Renal cortical epithelial cell (primary cell): ENCODE results near the gene NAT14. TPM values are rescaled to one million over a fixed set of nuclear protein-coding genes. Genes with fewer than 3 reads are reported as not detected.
"Not testable (repeated sequence)": the region's sequence is repeated elsewhere in the genome, so short reads cannot be mapped to it uniquely, and the experiment has no call there.

ENCODE experiments used
- DNase-seq: peaks from one replicate; pipeline ENCODE4 v3.0.0-alpha.2; 2011; ENCODE audit warnings: low read depth
- total RNA-seq: library from RNA; depleted of rRNA; stranded (reverse); fragments of >200 nt; gene quantifications from 2 replicates; pipeline ENCODE4 v1.2.3, GENCODE V29; 2014

Gene NAT14, protein sequence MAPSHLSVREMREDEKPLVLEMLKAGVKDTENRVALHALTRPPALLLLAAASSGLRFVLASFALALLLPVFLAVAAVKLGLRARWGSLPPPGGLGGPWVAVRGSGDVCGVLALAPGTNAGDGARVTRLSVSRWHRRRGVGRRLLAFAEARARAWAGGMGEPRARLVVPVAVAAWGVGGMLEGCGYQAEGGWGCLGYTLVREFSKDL
- 21.2 and 39.4 TPM in 2 replicates for total RNA-seq

DNA sequence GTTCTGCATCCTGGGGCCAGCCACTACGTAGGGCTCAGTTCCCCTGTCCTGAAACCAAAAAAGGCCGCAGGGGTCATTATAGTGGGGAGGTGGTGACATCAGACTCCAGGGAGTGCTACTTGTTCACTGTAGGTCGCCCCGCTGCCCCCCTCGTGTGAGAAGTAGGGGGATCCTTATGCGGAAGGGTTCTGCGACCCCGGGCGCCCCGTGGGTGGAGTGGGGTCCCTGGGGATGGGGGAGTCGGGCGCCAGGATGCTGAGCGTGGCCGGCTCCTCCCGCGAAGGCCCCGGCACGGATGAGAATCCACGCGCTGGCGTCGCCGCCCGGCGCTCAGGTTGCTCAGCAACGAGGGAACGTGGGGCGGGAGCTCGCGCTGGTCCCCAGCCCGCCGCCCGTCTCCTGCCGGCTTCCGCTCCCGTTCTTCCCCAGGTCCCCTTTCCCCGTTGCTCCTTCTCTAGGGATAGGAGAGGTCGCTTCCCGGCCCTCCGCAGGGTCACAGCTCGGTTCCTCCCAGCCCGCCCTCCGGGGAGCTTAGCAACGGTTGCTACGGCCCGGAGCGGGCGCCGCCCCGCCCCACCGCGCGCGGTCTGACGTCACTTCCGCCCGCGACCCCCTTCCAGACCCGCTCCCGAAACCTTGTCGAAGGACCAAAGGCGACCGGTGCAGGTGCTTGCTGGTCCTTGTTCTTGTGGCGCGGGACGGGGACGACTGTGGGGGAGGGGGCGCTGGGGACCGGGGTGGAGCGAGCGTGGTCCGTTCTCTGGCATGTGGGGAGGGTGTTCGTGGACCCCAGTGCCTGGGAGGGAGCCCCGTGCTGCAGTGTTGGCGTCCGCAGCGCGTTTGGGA is at the start of gene NAT14:
NAT14 (plus strand) TSS at position 596 of the 846 bp plus-strand sequence. CDS start 521 bp downstream, outside the sequence.
- DNase-seq, result no peak

DNA sequence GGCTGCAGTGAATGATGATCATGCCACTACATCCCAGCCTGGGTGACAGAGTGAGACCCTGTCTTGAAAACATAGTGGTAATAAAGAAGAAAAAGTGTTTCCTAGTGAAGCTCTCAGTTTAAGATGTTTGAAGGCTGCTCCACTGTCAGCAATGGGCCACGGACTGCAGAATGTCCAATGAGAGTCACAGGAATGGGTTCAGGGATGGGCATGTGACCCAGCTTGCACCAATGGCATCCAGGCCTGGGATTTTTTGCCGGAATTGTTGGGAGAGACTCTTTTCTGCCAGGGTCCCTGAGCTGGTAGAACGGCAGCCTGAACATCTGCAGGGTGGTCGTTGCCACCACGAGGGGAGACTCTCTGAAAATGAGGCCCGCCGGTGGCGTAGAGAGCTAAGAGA is 48.1 kb upstream of the NAT14 start:
- DNase-seq, result no peak

DNA sequence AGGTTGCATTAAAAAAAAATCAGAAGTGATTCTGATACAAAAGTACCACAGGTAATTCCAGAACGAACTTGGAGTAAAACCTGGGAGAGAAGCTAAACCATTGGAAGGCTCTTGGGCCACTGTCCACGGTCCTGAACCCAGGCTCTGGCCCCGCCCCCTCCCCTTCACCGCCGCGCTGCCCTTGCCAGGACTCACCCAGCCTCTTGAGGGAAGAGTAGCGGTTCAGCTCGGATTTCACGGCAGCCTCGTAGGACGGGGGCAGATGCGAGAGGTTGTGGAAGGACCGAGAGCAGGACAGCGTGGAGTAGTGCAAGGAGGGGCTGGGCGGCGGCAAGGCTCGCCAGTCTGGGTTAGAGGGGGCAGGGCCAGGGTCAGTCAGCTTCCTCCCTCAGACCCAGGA is 47.6 kb upstream of the NAT14 start:
- peak; percentile 46 for DNase-seq

DNA sequence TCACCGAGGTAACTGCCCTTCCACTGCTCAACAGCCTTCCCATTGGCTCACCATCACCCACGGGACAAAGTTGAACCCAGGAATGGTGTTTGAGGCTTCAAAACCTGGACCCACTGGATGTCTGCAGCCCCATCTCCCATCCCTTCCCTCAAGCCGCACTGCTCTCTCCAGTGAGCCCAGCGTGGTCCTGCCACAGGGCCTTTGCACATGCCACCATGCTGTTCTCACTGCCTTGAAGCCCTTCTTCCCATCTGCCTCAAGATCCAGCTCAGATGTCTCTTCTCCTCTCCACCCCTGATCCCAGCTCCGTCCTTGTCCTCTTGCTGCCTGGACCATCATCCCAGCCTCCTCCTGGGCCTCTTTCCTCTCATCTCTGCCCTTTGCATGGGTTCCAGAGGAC is 45.9 kb upstream of the NAT14 start:
- no peak for DNase-seq

DNA sequence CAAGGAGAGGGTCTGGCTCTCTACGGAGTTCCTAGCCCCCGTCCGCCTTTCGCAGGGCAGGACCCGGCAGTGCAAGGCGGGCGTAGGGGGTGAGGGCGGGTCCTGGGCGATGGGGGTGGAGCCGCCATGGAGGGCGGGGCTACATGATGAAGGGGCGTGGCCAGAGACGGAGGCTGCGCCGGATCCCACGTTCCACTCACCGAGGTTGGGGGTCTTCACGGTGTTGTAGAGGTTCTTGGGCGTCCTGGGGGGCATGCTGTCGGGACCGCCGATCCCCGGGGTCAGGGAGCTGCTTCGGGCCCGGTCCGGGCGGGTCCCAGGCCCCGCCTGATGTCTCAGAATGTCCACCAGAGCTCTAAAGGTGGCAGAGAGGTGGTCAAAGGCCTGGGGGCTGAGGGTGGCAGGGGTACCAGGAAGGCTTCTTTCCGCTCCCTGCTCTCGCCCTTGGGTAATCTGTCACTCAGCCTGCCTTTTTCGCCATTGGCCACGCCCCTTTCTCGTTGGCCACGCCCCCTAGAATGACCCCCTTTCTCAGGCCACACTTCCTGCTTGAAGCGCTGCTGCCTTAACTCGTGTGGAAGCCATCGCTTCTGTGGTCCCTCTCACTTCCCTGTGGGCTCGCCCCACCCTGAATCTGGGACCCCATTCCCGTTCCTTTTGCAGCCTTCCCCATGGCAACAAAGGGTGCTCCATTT is 44.4 kb upstream of the NAT14 start:
- DNase-seq, result no peak

DNA sequence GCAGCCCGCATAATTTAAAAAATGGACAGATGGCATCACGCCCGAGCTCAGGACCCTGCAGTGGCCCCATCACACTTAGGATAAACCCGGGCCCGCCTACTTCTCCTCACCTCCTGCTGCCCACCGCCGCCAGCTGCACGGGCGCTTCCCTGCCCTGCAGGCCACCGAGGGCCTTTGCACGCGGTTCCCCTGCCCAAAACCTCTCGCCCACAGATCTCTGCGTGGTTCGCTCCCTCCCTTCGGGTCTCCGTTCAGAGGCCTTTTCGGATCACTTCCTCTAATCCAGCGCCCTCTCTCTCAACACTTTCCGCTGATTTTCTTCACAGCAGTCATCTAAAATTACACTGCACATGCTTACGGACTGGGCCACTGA is 43.7 kb upstream of the NAT14 start:
- DNase-seq, result no peak

DNA sequence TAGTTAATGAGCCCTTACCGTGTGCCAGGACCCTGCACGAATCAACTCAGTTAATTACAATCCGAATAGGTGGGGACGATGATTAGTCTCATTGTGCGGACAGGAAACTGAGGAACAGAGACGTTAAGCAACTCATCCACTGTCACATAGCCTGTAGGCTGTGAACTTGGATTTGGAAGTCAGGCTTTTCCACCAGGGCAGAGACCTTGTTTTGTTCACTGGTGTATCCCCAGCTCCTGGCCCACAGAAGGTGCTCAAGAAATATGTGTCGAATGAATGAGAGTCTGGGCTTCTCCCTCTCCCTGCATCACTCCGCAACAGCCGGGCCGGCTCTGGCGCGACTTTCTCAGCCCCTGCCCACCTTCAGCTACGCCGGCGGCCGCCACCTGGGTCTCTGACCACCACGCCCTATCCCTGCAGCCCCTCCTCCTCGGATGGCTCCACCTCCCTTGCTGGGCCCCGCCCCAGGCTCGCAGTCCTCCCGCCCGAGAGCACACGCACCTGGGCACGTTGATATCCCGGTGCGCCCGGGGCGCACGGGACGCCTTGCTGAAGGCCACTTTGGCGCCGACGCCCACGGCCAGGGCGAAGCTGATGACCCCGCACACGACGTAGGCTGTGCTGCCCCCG is 43.2 kb upstream of the NAT14 start:
- no peak for DNase-seq

DNA sequence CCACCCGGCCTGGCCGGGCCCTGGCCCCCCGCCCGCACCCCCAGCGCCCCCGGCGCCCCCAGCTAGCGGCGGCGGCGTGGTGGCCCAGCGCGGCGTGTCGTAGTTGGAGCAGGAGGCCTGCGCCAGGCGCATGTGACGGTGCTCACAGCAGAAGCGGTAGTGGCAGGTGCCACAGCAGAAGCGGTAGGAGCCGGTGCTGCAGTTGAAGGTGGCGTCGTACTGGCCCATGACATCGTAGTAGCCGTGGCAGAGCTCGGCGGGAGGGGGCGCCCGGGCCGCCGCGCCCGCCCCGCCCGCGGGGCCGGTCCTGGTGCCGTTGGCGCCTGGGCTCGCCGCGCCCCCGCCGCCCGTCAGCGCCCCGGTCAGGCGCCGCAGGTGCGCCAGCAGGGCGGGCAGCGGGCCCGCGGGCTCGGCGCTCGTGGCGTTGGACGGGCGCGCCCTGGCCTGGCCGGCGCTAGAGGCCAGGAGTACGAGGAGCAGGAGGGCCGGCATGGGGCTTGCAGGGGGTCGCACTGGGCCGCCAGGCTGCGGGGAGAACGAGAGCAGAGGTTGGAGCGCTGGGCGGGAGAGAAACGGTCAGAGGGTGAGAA is 42.5 kb upstream of the NAT14 start:
- DNase-seq, result no peak

DNA sequence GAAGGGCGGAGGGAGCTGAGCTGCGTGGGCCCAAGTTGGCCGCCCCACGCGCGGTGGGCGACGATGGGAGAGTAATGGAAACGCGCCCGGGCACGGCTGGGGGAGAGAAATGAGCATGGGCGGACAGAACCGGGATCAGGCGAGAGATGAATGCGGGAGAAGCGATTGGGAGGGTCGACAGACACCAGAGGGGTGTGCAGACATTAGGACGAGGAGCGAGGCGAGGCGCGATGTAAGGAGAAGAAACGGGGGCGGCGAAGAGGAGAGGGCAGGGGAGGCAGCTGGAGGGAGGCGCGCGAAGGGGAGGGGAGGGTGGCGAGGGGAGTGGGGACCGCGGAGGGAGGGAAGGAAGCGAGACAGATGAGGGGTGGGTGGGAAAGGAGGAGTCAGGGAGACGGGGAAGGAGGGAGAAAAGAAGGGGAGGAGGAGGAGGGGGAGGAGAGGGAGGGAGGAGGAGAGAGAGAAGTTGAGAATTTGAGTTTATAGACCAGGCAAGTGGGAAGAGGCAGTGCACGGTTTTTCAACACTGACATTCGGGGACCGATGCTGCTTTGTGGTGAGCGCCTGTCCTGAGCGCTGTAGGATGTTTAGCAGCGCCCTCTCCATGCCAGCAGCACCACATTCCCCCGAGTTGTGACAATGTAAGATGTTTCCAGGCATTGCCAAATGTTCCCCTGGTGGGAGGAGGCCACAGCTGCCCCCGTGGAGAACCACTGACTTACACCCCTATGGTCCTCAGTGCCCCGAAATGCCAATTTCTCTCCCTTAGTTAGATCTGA is 41.8 kb upstream of the NAT14 start, which contains the start of gene SHISA7:
SHISA7 (minus strand) TSS at position 256 of the 779 bp plus-strand sequence. CDS start 437 bp downstream, outside the sequence.
- no peak for DNase-seq

DNA sequence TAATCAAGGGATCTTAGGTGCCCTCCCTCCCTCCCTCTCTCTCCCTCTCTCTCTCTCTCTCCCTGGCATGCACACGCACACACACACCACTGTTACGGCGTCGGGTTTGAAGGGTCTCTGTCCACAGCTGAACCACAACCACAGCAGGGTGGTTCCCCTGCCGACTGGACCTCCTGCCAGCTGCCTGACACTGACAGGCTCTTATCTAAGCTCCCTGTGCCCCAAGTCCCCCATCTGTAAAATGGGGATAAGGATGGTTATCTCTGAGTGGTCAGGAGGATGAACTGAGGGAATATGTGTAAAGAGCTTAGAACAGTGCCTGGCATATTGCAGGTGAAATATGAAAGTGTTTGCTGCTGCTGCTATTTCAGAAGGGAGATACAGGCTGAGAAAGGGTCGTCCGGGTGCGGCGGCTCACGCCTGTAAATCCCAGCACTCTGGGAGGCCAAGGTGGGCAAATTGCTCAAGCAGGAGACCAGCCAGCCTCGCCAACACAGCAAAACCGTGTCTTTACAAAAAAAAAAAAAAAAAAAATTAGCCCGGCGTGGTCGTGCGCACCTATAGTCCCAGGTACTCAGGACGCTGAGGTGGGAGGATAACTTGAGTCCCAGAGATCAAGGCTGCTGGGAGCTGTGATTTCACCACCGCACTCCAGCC is 41.0 kb upstream of the NAT14 start:
- no peak for DNase-seq

DNA sequence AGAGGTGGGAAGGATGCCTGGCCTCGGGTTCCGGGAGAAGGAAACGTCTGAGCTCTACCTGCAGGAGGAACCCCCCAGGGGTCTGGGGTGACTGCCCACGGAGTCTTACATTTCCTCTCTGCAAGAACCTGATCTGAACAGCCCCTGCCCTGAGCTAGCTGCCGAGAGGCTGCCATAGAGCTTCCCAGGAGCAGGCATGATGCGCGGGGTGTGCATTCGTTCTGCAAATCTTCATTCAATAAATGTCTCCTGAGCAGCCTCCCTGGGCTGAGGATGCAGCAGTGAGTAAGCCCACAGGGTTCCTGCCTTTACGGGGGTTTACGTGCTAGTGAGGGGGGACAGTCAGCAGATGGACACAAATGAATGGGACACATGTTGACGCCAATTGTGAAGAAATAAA is 40.3 kb upstream of the NAT14 start:
- DNase-seq, result no peak

DNA sequence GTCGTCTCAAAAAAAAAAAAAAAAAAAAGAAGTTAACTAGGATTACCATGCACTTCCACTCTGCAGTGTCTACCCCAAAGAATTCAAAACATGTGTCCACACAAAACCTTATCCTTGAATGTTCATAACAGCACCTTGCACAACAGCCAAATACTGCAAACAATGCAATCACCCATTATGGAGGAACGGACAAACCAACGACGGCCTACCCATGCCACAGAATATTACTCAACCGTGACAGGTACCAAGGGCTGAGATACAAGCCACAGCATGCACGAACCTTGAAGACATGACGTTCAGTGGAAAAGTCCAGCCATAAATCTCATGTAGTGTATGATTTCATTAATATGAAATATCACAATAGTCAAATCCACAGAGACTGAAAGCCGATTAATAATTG is 38.9 kb upstream of the NAT14 start:
- peak; percentile 37 for DNase-seq

DNA sequence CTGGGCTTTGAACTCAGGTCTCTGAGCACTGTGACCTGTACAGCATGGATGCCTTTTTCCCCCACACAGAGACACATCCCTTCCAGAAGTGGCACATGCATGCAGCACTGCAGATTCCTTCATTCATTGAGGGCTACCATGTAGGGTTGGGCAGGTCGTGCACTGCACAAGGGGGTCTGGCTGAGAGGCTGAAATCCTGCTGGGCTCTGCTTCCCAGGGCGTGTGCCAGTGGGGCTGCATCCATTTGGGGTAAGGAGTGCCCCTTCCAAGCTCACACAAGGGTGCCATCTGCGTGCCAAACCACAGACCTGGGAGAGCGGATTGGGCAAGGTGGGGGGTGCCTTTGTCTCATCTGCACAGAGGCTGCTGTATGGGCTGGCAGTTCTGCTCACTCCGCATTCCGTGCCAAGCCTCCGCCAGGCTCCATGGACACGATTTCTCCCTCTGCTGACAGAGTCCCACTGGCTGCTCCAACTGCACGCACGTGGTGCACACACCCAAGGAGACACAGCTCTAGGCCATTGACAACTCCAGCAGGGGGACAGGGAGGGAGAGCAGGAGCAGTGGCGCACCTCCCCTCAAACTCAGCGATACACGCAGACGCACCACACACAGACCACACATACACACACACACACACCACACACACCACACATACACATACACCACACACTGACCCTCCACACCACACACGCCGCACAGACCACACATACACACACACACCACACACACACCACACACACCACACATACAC is 37.4 kb upstream of the NAT14 start:
- no peak for DNase-seq

DNA sequence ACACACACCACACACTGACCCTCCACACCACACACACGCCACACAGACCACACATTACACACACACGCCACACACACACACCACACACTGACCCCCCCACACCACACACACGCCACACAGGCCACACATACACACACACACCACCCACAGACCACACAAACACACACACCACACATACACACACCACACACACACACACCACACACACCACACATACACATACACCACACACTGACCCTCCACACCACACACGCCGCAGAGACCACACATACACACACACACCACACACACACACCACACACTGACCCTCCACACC is 36.9 kb upstream of the NAT14 start:
- not testable (repeated sequence) for DNase-seq

DNA sequence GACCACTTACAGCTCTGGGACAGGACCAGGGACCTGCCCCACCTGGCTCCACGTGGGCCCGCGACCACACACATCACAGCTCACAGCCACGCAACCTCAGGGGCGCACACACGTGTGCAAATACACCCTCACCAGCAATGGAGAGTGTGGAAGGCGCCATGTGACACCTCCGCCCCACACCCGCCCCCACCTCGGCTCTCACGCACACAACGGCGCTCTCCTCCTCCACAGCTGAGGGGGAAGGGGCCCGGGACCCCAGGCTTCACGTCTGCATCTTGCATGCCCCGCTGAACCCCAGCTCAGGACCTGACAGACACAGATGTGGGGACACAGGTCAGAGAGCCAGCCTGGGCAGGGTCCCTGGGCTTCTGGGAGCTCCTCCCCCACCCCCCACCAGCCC is 35.5 kb upstream of the NAT14 start:
- DNase-seq, result no peak

DNA sequence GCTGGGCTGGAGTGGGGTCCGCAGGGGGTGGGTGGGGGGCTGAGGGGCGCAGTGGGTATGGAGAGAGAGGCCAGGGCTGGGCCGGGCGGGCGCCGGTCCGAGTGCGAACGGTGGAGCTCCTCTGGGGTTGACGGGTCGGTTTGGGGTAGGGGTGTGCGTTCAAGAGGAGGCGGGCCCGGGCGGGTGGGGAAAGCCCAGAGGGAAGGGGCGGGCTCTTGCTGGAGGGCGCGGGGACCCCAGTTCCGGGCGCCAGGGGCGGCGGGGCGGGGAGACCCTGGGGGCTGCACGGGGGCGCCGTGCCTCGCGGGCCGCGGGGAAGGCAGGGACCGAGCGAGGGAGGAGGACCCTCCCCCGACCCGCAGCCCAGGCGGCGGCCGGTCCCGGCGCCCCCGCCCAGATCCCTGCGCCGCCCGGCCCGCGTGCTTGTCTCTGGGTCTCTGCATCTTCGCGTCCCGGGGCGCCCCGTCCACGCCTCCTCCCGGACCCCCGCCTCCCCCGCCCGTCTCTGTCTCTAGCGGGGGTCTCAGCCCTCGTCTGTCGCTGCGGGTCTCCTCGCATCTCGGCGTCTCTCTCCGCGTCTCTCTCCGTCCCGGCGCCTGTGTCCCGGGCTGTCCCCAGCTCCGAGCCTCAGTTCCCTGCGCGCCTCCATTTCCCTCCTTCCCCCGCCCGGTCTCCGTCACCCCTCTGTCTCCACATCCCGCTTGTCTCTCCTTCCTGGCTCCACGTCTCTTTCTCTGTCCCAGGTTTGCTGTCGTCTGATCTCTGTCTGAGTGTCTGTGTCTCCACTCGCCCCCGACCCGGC is 33.6 kb upstream of the NAT14 start:
- DNase-seq, result no peak

DNA sequence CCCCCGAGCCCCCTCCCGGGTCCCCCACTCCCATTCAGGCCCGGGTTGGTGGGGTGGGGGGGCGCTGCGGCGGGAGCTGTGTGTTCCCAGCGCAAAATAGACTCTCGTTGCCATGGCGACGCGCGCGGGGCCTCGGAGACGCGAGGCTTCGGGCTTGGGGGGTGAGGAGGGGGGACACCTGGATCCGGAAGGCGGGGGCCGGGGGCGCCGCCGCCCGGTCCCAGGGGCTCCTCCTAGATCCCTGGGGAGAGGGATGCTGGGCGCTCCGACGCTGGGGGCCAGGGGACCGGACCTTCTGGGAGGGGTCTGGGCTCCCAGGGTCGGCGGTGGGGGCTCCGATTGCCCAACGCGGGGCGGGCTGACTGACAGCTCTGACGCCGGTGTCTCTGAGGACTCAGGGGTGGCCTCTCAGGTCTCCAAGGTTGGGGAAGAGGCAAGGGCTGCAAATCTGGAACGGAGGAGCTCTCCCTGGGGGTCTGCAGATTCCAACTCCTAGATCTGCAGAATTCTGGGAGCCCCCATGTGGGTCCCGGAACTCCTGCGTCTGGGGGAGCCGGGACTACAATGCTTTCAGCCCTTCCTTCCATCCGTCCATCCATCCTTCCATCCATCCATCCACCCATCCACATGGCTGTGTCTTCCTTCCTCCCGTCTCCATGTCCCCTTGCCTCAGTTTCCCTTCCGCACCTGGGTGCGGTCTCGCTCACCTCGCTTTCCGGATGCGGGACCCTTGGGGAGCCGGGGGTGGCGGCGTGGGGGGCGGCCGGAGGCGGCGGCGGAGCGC is 32.8 kb upstream of the NAT14 start:
- DNase-seq, result no peak

DNA sequence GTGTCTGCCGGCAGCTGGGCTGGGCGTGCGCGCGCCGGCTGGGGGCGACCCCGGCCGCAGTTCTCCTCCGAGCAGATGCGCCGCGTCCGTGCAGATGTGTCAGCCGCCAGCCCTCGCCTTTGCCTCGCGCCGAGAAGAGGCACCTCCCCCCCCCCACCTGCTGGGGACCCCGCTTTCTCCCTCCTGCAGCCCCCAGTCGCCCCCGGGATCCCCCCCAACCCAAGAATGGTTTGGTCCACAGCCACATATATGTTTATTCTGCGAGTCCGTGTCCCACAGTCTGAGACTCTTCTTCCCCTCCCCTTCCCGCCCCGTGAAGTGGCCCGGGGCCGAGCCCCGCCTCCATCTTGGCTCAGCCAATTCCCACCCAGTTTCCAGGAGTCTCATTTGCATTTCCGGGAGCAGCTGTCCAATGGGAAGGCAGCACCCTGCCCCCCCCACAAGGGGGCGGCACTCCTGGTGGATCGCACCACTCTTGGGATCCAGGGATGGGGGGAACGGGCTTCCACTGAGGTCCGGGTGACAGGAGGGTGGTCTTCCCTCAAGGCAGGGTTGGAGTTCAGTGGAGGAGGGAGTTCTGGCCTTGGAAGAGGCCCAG is 32.1 kb upstream of the NAT14 start:
- peak; percentile 49 for DNase-seq
